DOHH2 (cell line): ENCODE data around the gene PID1.

Experiments used
- EZH2phosphoT487 ChIP-seq: fragments of 200-600 bp; sonication (generic); IDR thresholded peaks from 2 replicates; pipeline ENCODE4 v1.6.1; 2017; ENCODE audit warnings: borderline replicate concordance, mild to moderate bottlenecking, antibody characterized with exemption, low read length, moderate library complexity, mixed read lengths
- TF ChIP-seq, protein P1 (sequence below): fragments of 200-600 bp; sonication (generic); IDR thresholded peaks from one replicate; pipeline ENCODE4 v1.5.1; 2014; ENCODE audit warnings: antibody characterized with exemption, mild to moderate bottlenecking, low read depth, low read length; ENCODE audit not compliant: poor library complexity, severe bottlenecking

- TF ChIP-seq, protein P1, sequence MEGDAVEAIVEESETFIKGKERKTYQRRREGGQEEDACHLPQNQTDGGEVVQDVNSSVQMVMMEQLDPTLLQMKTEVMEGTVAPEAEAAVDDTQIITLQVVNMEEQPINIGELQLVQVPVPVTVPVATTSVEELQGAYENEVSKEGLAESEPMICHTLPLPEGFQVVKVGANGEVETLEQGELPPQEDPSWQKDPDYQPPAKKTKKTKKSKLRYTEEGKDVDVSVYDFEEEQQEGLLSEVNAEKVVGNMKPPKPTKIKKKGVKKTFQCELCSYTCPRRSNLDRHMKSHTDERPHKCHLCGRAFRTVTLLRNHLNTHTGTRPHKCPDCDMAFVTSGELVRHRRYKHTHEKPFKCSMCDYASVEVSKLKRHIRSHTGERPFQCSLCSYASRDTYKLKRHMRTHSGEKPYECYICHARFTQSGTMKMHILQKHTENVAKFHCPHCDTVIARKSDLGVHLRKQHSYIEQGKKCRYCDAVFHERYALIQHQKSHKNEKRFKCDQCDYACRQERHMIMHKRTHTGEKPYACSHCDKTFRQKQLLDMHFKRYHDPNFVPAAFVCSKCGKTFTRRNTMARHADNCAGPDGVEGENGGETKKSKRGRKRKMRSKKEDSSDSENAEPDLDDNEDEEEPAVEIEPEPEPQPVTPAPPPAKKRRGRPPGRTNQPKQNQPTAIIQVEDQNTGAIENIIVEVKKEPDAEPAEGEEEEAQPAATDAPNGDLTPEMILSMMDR = no peak
- no peak for TF ChIP-seq EZH2phosphoT487
Measured at GRCh38 chr2:229296016-229296415, 24.9 kb upstream of the PID1 start.
